Endothelial cell of umbilical vein (primary cell): ENCODE measurements around the gene ETS1. TPM values are rescaled to one million over a fixed set of nuclear protein-coding genes. Genes with fewer than 3 reads are reported as not detected.

Experiments
- BruUV-seq: library from RNA; stranded (reverse); fragments of 400-500 nt; replicated peaks from 2 replicates; lab custom pipeline; 2021; lab: Mats Ljungman, UMichigan
- CTCF ChIA-PET: fragments of 300-600, 350-600 bp; sonication (Branson Sonifier 250); formaldehyde crosslinking; loops from one replicate; lab custom pipeline; 2021; ENCODE audit warnings: antibody characterized with exemption, inconsistent platforms; lab: Charles Lee
- POLR2A ChIA-PET: fragments of 300-600, 350-600 bp; sonication (Branson Sonifier 250); formaldehyde crosslinking; loops from one replicate; lab custom pipeline; 2021; ENCODE audit warnings: antibody characterized with exemption, inconsistent platforms; lab: Charles Lee
- DNase-seq: peaks from one replicate; pipeline ENCODE4 v3.0.0-alpha.2; 2011; ENCODE audit warnings: low read depth, low spot score
- FAIRE-seq: peaks from 2 replicates; lab custom pipeline; 2011; peaks lifted over from hg19 to GRCh38; lab: Jason Lieb, UNC
- H2AFZ ChIP-seq: 2 replicates; pipeline ENCODE4 v1.6.0; 2012; ENCODE audit warnings: low read depth, low read length, control low read depth, inconsistent platforms
- H3K27ac ChIP-seq: 2 replicates; pipeline ENCODE4 v1.5.1; 2011; ENCODE audit warnings: low read depth, mild to moderate bottlenecking, control low read depth, low read length, moderate library complexity; ENCODE audit not compliant: insufficient read depth
- H3K27me3 ChIP-seq, 2 experiments: 2 replicates each; pipeline versions ENCODE4 v1.6.0 to v1.6.1; 2011; ENCODE audit warnings: low read length in 2 of 2, mixed read lengths in 1 of 2; ENCODE audit not compliant: control insufficient read depth in 2 of 2, insufficient read depth in 2 of 2
- H3K36me3 ChIP-seq, 2 experiments: 2 replicates in 1 of 2; 3 replicates in 1 of 2; pipeline ENCODE4 v1.5.1; 2011; ENCODE audit warnings: low read length in 2 of 2, mild to moderate bottlenecking in 1 of 2, moderate library complexity in 1 of 2; ENCODE audit not compliant: control insufficient read depth in 2 of 2, insufficient read depth in 2 of 2; ENCODE audit errors: extremely low read depth in 1 of 2
- H3K4me1 ChIP-seq: 3 replicates; pipeline ENCODE4 v1.5.1; 2011; ENCODE audit warnings: mild to moderate bottlenecking, low read length; ENCODE audit not compliant: control insufficient read depth, insufficient read depth; ENCODE audit errors: extremely low read depth
- H3K4me2 ChIP-seq: 2 replicates; pipeline ENCODE4 v1.6.1; 2011; ENCODE audit warnings: low read length, control low read depth, mixed read lengths; ENCODE audit not compliant: insufficient read depth
- H3K4me3 ChIP-seq, 3 experiments: fragments of 200-600 bp in 1 of 3; sonication (generic), shearing (Covaris generic) in 1 of 3; replicated peaks in 1 of 3; 2 replicates each; pipeline ENCODE4 v1.5.1; 2011 to 2016; ENCODE audit warnings: control low read depth in 3 of 3, low read length in 3 of 3, mild to moderate bottlenecking in 2 of 3, inconsistent platforms in 1 of 3, low read depth in 1 of 3, moderate library complexity in 1 of 3; ENCODE audit not compliant: insufficient read depth in 1 of 3
- H3K79me2 ChIP-seq: 2 replicates; pipeline ENCODE4 v1.6.0; 2012; ENCODE audit warnings: low read length, inconsistent platforms; ENCODE audit not compliant: control insufficient read depth, insufficient read depth
- H3K9ac ChIP-seq: replicated peaks from 2 replicates; pipeline ENCODE3; 2011; ENCODE audit warnings: low read length, control low read depth; ENCODE audit not compliant: insufficient read depth; ENCODE audit errors: extremely low read depth
- H3K9me1 ChIP-seq: replicated peaks from 3 replicates; pipeline ENCODE4 v1.6.0; 2011; ENCODE audit warnings: mild to moderate bottlenecking, low read length; ENCODE audit not compliant: control insufficient read depth, insufficient read depth; ENCODE audit errors: extremely low read depth
- H3K9me3 ChIP-seq: replicated peaks from 2 replicates; pipeline ENCODE4 v1.5.1; 2012; ENCODE audit warnings: low read length, inconsistent platforms; ENCODE audit not compliant: control insufficient read depth, insufficient read depth
- H4K20me1 ChIP-seq: replicated peaks from 2 replicates; pipeline ENCODE3; 2011; ENCODE audit warnings: mild to moderate bottlenecking, low read length; ENCODE audit not compliant: control insufficient read depth, insufficient read depth; ENCODE audit errors: extremely low read depth
- CTCF ChIP-seq, 2 donors: IDR thresholded peaks; 1 replicate in 1 of 2; 2 replicates in 1 of 2; pipeline ENCODE4 v1.5.1; 2011; ENCODE audit warnings: low read length in 2 of 2, mild to moderate bottlenecking in 2 of 2, moderate library complexity in 2 of 2, control low read depth in 1 of 2, inconsistent platforms in 1 of 2, low read depth in 1 of 2; ENCODE audit not compliant: insufficient read depth in 1 of 2; ENCODE audit errors: extremely low read depth in 1 of 2
- EZH2 ChIP-seq: IDR thresholded peaks from 2 replicates; pipeline ENCODE4 v1.6.1; 2012; ENCODE audit warnings: borderline replicate concordance, low read depth, mild to moderate bottlenecking, moderate library complexity, low read length, inconsistent platforms; ENCODE audit not compliant: severe bottlenecking
- FOS ChIP-seq: IDR thresholded peaks from 2 replicates; pipeline ENCODE4 v1.6.1; 2011; ENCODE audit warnings: mild to moderate bottlenecking, low read length, moderate library complexity, borderline replicate concordance; ENCODE audit not compliant: insufficient read depth
- MAX ChIP-seq: IDR thresholded peaks from 2 replicates; pipeline ENCODE4 v1.6.1; 2011; ENCODE audit not compliant: insufficient read depth, insufficient read length
- MYC ChIP-seq: IDR thresholded peaks from one replicate; pipeline ENCODE4 v1.6.1; 2011; ENCODE audit warnings: mild to moderate bottlenecking, low read depth, low read length
- POLR2A ChIP-seq: IDR thresholded peaks from 2 replicates; pipeline ENCODE4 v1.6.1; 2012; ENCODE audit warnings: low read depth, mild to moderate bottlenecking, control low read depth, low read length
- dilution Hi-C: fragments of 300-500 bp; cut with MboI; formaldehyde crosslinking; loops from one replicate; pipeline ENCODE4 v1.15.0; 2019; ENCODE audit warnings: low sequenced_read_pairs; ENCODE audit not compliant: extremely low pct_ligation_motif_present
- intact Hi-C: fragments of 100-400 bp; cut with micrococcal nuclease; formaldehyde crosslinking; loops from one replicate; pipeline ENCODE4 v1.10.0; 2022
- polyA plus RNA-seq, 4 experiments: library from polyadenylated mRNA; depleted of rRNA in 3 of 4; stranded (reverse) in 3 of 4; unstranded in 1 of 4; fragments of >200 nt; gene quantifications; 2 replicates each; pipeline versions ENCODE4 v1.2.1 to v1.2.3, GENCODE V29; 2011 to 2012; ENCODE audit warnings: missing spikeins in 1 of 4
- total RNA-seq: library from RNA; stranded (reverse); gene quantifications from 2 replicates; pipeline ENCODE4 v1.2.3, GENCODE V29; 2021

Gene ETS1
- total and polyA plus RNA-seq, 2 donors (not counting 3 experiments of a cell fraction or from before 2014, with no cell fraction given) = 34.2 to 115 TPM

GRCh38 chr11:128630367-128631230 lies 43.2 kb upstream of the ETS1 start:
- H3K4me1 ChIP-seq = peaks cover 8% of the 10 kb centered on the region
- no peaks in the 10 kb centered on the region for H3K9me3 ChIP-seq
- BruUV-seq = no TSS peak
- FAIRE-seq (peak; percentile 89), DNase-seq (peak; percentile 89)
- H4K20me1 ChIP-seq = no peaks in the 10 kb centered on the region
- H3K79me2 ChIP-seq = no peaks in the 10 kb centered on the region
- no peaks in the 10 kb centered on the region for H3K36me3 ChIP-seq
- no peak overlapping the region for H3K4me3 ChIP-seq
- peak; percentile 40 for TF ChIP-seq FOS
- TF ChIP-seq MYC = no peak
- peak; percentile 71 to 84 for TF ChIP-seq CTCF (IDR thresholded peaks at IDR 0.05; ENCODE audit: extremely low read depth in 1 of 2, insufficient read depth in 1 of 2, low read depth in 1 of 2, low read length in 2 of 2)
- TF ChIP-seq MAX = no peak
- TF ChIP-seq EZH2 = no peak
- no peak for TF ChIP-seq POLR2A
- peak overlapping the region; percentile 27 for H3K4me2 ChIP-seq
- no peaks in the 10 kb centered on the region for H3K9me1 ChIP-seq
- CTCF ChIA-PET = interaction anchor here (0.7 to 6.8 kb wide), 45 partner anchors 11 to 473 kb away, joined by 3 to 145 read pairs (median 4); partner anchors contain the start of genes ETS1 and FLI1
- intact Hi-C loops = loop anchor here (1.0 to 5.0 kb wide), 18 partner anchors 63 to 599 kb away; no protein-coding TSS in a partner anchor
- peak overlapping the region; percentile 54 for H3K9ac ChIP-seq
- peak overlapping the region; percentile 65 for H2AFZ ChIP-seq
- POLR2A ChIA-PET = interaction anchor here (0.7 kb wide), 3 partner anchors 63 to 323 kb away, joined by 3 to 5 read pairs (median 3); partner anchors contain the start of gene FLI1
- no peaks in the 10 kb centered on the region for H3K27me3 ChIP-seq
- H3K27ac ChIP-seq = peak overlapping the region; percentile 22
- dilution Hi-C loops = loop anchor here (25.0 kb wide), 3 partner anchors 318 to 593 kb away; no protein-coding TSS in a partner anchor
